Measurements from ENCODE around the gene TNFRSF18. TPM values are rescaled to one million over a fixed set of nuclear protein-coding genes. Genes with fewer than 3 reads are reported as not detected.

Gene TNFRSF18
- total and polyA plus RNA-seq, 4 donors, result 0.17 to 0.24 (median 0.19) TPM; not detected in 1

GRCh38 chr1:1157914-1158710 lies 48.3 kb downstream of the TNFRSF18 start:
- no peaks in the 10 kb centered on the region for H3K9me3 ChIP-seq (ENCODE audit: control insufficient read depth in 4 of 4, low read length in 3 of 4)
- H3K36me3 ChIP-seq (ENCODE audit: control insufficient read depth in 4 of 4, insufficient read depth in 3 of 4, low read depth in 1 of 4, low read length in 3 of 4), result no peaks in the 10 kb centered on the region
- no peak for DNase-seq (ENCODE audit: low spot score)
- peaks cover 0 to 6% (median under 1%) of the 10 kb centered on the region in 4 donors for H3K27me3 ChIP-seq (ENCODE audit: control insufficient read depth in 4 of 4, insufficient read depth in 4 of 4, low read length in 3 of 4)
- TF ChIP-seq NR2F2 (IDR thresholded peaks at IDR 0.05) (no peak), YY1 (IDR thresholded peaks at IDR 0.05) (no peak), FOXA1 (IDR thresholded peaks at IDR 0.05) (no peak), FOXA2 (IDR thresholded peaks at IDR 0.05) (no peak), SP1 (IDR thresholded peaks at IDR 0.05) (no peak), RAD21 (IDR thresholded peaks at IDR 0.05) (no peak), RXRA (IDR thresholded peaks at IDR 0.05) (no peak), HNF4G (IDR thresholded peaks at IDR 0.05) (no peak), GABPA (IDR thresholded peaks at IDR 0.05 in 1 of 2, conservative IDR thresholded peaks at IDR 0.05 in 1 of 2) (no peak), HNF4A (conservative IDR thresholded peaks at IDR 0.05) (no peak), JUND (IDR thresholded peaks at IDR 0.05) (no peak), EGR1 (IDR thresholded peaks at IDR 0.05; ENCODE audit: low read depth in 2 of 2) (no peak), TAF1 (conservative IDR thresholded peaks at IDR 0.05) (no peak), REST (IDR thresholded peaks at IDR 0.05) (no peak)
- TF ChIP-seq, protein P1, sequence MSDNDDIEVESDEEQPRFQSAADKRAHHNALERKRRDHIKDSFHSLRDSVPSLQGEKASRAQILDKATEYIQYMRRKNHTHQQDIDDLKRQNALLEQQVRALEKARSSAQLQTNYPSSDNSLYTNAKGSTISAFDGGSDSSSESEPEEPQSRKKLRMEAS (IDR thresholded peaks at IDR 0.05), result no peak
- TF ChIP-seq, protein P2, sequence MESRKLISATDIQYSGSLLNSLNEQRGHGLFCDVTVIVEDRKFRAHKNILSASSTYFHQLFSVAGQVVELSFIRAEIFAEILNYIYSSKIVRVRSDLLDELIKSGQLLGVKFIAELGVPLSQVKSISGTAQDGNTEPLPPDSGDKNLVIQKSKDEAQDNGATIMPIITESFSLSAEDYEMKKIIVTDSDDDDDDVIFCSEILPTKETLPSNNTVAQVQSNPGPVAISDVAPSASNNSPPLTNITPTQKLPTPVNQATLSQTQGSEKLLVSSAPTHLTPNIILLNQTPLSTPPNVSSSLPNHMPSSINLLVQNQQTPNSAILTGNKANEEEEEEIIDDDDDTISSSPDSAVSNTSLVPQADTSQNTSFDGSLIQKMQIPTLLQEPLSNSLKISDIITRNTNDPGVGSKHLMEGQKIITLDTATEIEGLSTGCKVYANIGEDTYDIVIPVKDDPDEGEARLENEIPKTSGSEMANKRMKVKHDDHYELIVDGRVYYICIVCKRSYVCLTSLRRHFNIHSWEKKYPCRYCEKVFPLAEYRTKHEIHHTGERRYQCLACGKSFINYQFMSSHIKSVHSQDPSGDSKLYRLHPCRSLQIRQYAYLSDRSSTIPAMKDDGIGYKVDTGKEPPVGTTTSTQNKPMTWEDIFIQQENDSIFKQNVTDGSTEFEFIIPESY (IDR thresholded peaks at IDR 0.05), result no peak
- TF ChIP-seq, protein P3, sequence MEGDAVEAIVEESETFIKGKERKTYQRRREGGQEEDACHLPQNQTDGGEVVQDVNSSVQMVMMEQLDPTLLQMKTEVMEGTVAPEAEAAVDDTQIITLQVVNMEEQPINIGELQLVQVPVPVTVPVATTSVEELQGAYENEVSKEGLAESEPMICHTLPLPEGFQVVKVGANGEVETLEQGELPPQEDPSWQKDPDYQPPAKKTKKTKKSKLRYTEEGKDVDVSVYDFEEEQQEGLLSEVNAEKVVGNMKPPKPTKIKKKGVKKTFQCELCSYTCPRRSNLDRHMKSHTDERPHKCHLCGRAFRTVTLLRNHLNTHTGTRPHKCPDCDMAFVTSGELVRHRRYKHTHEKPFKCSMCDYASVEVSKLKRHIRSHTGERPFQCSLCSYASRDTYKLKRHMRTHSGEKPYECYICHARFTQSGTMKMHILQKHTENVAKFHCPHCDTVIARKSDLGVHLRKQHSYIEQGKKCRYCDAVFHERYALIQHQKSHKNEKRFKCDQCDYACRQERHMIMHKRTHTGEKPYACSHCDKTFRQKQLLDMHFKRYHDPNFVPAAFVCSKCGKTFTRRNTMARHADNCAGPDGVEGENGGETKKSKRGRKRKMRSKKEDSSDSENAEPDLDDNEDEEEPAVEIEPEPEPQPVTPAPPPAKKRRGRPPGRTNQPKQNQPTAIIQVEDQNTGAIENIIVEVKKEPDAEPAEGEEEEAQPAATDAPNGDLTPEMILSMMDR (IDR thresholded peaks at IDR 0.05; ENCODE audit: low read depth, low read length, missing input control), result no peak
- H3K9ac ChIP-seq (ENCODE audit: low read depth in 1 of 2, low read length in 2 of 2), result peak overlapping the region in 1 of 2 donors; percentile 36
- H3K4me3 ChIP-seq (ENCODE audit: low read depth in 1 of 3, low read length in 3 of 3), result peak overlapping the region in 1 of 3 donors; percentile 47
- peaks cover 4 to 13% (median 7%) of the 10 kb centered on the region in 4 donors for H3K4me1 ChIP-seq (ENCODE audit: control insufficient read depth in 4 of 4, insufficient read depth in 4 of 4, low read length in 3 of 4)
- peak overlapping the region; percentile 61 to 82 for H3K27ac ChIP-seq (ENCODE audit: low read depth in 1 of 2, low read length in 2 of 2)
- 27% methylated on average over 46 of the region's 46 CpGs for WGBS
